RWPE2 (cell line): ENCODE data around the gene LRRC75B.

Experiments
- ATAC-seq: fragments of 200-7000 bp; cut with Tn5 transposase; 3 replicates; pipeline ENCODE4 v1.9.1; 2021; ENCODE audit warnings: low read depth
- DNase-seq: peaks from one replicate; pipeline ENCODE4 v3.0.0-alpha.2; 2020; ENCODE audit warnings: low spot score
- H3K27ac ChIP-seq: fragments of 450-650 bp; 2 replicates; pipeline ENCODE4 v1.5.1; 2017; ENCODE audit warnings: mild to moderate bottlenecking; ENCODE audit not compliant: poor library complexity, severe bottlenecking
- H3K27me3 ChIP-seq: fragments of 250-450 bp; sonication (Bioruptor Pico); 2 replicates; pipeline ENCODE4 v1.5.1; 2021; ENCODE audit warnings: mild to moderate bottlenecking, moderate library complexity; ENCODE audit not compliant: insufficient read depth, poor library complexity, severe bottlenecking
- H3K36me3 ChIP-seq: fragments of 250-450 bp; sonication (Bioruptor Pico); 2 replicates; pipeline ENCODE4 v1.5.1; 2020; ENCODE audit warnings: low read depth, mild to moderate bottlenecking, moderate library complexity
- H3K4me1 ChIP-seq: fragments of 250-450 bp; sonication (Bioruptor Pico); 2 replicates; pipeline ENCODE4 v1.5.1; 2021; ENCODE audit warnings: mild to moderate bottlenecking, moderate library complexity; ENCODE audit not compliant: insufficient read depth, poor library complexity, severe bottlenecking
- H3K4me3 ChIP-seq: fragments of 250-450 bp; sonication (Bioruptor Pico); 2 replicates; pipeline ENCODE4 v1.5.1; 2021; ENCODE audit warnings: mild to moderate bottlenecking, moderate library complexity; ENCODE audit not compliant: severe bottlenecking
- H3K9me3 ChIP-seq: fragments of 250-450 bp; sonication (Bioruptor Pico); 2 replicates; pipeline ENCODE4 v1.5.1; 2021; ENCODE audit warnings: mild to moderate bottlenecking, moderate library complexity; ENCODE audit not compliant: severe bottlenecking
- TF ChIP-seq, protein P1 (sequence below): fragments of 450-650 bp; IDR thresholded peaks from one replicate; pipeline ENCODE4 v1.5.1; 2017; ENCODE audit warnings: mild to moderate bottlenecking, moderate library complexity; ENCODE audit not compliant: poor library complexity, severe bottlenecking

LRRC75B gene

DNA sequence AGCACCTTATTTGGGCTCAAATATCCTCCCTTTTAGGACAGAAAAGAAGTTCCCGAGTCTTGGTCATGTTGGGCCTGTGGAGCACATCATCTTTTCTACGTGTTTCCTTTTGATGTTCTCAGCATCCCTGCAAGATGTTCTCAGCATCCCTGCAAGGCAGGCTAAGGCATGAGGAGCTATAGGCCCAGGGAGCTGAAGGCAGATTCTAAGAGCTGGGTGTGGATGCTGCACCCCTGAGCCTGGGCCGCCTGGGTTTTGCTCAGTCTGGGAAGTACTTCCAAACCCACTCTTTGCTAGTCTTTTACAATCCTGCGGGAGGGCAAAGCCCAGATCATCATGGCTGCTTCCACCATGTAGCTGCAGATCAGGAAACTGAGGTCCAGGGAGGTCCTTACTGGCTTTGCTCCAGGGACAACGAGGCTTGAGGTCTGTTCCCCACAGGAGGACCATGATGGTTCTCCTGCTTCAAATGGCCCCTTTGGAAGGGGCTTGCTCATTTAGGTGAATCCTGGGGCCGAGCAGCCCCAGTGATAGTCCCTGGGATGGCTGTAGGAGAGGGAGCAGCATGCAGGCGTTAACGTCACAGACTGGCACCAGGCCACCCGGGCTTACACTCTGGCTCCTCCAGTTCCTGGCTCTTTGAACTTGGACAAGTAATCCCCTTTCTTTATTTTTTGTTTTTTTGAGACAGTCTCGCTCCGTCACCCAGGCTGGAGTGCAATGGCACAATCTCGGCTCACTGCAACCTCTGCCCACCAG, 10.6 kb downstream of the LRRC75B start:
- ATAC-seq (no peak), DNase-seq (no peak)
- no peaks in the 10 kb centered on the region for H3K27me3 ChIP-seq
- H3K9me3 ChIP-seq, result no peaks in the 10 kb centered on the region
- no peak overlapping the region for H3K4me3 ChIP-seq
- H3K36me3 ChIP-seq, result peaks cover 5% of the 10 kb centered on the region; the same call in 1 of the 2 replicates
- H3K4me1 ChIP-seq, result peaks cover 32% of the 10 kb centered on the region
- H3K27ac ChIP-seq, result no peak overlapping the region
- TF ChIP-seq, protein P1, sequence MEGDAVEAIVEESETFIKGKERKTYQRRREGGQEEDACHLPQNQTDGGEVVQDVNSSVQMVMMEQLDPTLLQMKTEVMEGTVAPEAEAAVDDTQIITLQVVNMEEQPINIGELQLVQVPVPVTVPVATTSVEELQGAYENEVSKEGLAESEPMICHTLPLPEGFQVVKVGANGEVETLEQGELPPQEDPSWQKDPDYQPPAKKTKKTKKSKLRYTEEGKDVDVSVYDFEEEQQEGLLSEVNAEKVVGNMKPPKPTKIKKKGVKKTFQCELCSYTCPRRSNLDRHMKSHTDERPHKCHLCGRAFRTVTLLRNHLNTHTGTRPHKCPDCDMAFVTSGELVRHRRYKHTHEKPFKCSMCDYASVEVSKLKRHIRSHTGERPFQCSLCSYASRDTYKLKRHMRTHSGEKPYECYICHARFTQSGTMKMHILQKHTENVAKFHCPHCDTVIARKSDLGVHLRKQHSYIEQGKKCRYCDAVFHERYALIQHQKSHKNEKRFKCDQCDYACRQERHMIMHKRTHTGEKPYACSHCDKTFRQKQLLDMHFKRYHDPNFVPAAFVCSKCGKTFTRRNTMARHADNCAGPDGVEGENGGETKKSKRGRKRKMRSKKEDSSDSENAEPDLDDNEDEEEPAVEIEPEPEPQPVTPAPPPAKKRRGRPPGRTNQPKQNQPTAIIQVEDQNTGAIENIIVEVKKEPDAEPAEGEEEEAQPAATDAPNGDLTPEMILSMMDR, result no peak

- H3K27ac ChIP-seq, result peak overlapping the region; percentile 85
- peak; percentile 56 for ATAC-seq
These were observed 12.6 kb downstream of the LRRC75B start for GRCh38 chr22:24580276-24580675.

DNA sequence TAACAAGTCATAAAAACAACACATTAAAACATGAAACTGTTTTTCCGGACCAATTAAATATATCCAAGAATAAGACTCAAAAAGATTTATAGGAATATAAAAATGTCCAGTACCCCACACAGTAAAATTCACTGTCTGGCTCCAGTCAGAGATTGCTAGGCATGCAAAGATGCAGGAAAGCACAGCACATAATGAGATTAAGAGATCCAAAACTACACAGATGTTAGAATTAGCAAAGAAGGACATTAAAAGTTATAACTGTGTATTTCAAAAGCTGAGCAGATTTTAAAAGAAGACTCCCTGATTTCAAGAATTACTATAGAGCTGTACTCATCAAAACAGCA, 13.6 kb downstream of the LRRC75B start:
- TF ChIP-seq, protein P1, result no peak

More at GRCh38 chr22:24580276-24580675, 12.6 kb downstream of the LRRC75B start:
- TF ChIP-seq, protein P1, result no peak
- Histone ChIP-seq H3K4me1 (peaks cover 32% of the 10 kb centered on the region), H3K36me3 (peaks cover 12% of the 10 kb centered on the region; the same call in 1 of the 2 replicates), H3K9me3 (no peaks in the 10 kb centered on the region), H3K4me3 (no peak overlapping the region), H3K27me3 (no peaks in the 10 kb centered on the region)
- no peak for DNase-seq

GRCh38 chr22:24578355-24579257, 14.3 kb downstream of the LRRC75B start:
- DNase-seq, result no peak
- Histone ChIP-seq H3K4me1 (peaks cover 32% of the 10 kb centered on the region), H3K27me3 (no peaks in the 10 kb centered on the region), H3K36me3 (peaks cover 28% of the 10 kb centered on the region), H3K27ac (peak overlapping the region; percentile 85), H3K9me3 (no peaks in the 10 kb centered on the region), H3K4me3 (no peak overlapping the region)
- TF ChIP-seq, protein P1, result no peak
- ATAC-seq, result peak; percentile 87

More for the DNA sequence above, 13.6 kb downstream of the LRRC75B start:
- peak overlapping the region; percentile 85 for H3K27ac ChIP-seq
- H3K27me3 ChIP-seq, result no peaks in the 10 kb centered on the region
- no peak for DNase-seq
- H3K4me3 ChIP-seq, result no peak overlapping the region
- no peaks in the 10 kb centered on the region for H3K9me3 ChIP-seq
- H3K36me3 ChIP-seq, result peaks cover 22% of the 10 kb centered on the region
- H3K4me1 ChIP-seq, result peaks cover 32% of the 10 kb centered on the region
- ATAC-seq, result no peak
